Hepatic stellate cell (primary cell): ENCODE data around the gene NIPAL4.
"Not testable (repeated sequence)": the region's sequence is repeated elsewhere in the genome, so short reads cannot be mapped to it uniquely, and the experiment has no call there.

Source experiments
- DNase-seq: peaks from one replicate; pipeline ENCODE4 v3.0.0; 2011; ENCODE audit warnings: low spot score

The NIPAL4 gene

GRCh38 chr5:157459715-157460599, at the start of gene NIPAL4:
NIPAL4 (plus strand) TSS chr5:157460213; CDS start chr5:157460321, 108 bp downstream.
- DNase-seq, result peak; percentile 27

DNA sequence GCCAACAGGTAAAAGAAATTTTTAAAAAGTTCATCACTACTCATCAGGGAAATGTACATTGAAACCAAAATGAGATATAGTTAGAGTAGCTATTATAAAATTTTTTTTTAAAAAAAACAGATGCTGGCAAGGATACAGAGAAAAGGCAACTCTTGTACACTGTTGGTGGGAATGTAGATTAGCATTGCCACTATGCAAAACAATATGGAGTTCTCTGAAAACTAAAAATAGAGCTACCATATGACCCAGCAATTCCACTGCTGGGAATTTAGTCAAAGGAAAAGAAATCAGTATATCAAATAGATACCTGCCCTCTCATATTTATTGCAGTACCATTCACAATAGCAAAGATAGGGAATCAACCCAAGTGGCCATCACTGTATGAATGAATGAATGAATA, 44.2 kb upstream of the NIPAL4 start:
- DNase-seq, result no peak

DNA sequence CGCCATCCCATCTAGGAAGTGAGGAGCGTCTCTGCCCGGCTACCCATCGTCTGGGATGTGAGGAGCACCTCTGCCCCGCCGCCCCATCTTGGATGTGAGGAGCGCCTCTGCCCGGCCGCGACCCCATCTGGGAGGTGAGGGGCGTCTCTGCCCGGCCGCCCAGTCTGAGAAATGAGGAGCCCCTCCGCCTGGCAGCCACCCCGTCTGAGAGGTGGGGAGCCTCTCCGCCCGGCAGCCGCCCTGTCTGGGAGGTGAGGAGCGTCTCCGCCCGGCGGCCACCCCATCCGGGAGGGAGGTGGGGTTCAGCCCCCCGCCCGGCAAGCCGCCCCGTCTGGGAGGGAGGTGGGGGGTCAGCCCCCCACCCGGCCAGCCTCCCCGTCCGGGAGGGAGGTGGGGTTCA, 40.5 kb upstream of the NIPAL4 start:
- DNase-seq, result not testable (repeated sequence)

DNA sequence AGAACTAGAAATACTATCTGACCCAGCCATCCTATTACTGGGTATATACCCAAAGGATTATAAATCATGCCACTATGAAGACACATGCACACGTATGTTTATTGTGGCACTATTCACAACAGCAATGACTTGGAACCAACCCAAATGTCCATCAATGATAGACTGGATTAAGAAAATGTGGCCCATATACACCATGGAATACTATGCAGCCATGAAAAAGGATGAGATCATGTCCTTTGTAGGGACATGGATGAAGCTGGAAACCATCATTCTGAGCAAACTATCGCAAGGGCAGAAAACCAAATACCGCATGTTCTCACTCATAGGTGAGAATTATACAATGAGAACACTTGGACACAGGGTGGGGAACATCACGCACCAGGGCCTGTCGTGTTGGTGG, 30.1 kb upstream of the NIPAL4 start:
- DNase-seq, result not testable (repeated sequence)

- DNase-seq, result peak; percentile 27
These were observed 28.3 kb upstream of the NIPAL4 start for GRCh38 chr5:157431544-157432200.

DNA sequence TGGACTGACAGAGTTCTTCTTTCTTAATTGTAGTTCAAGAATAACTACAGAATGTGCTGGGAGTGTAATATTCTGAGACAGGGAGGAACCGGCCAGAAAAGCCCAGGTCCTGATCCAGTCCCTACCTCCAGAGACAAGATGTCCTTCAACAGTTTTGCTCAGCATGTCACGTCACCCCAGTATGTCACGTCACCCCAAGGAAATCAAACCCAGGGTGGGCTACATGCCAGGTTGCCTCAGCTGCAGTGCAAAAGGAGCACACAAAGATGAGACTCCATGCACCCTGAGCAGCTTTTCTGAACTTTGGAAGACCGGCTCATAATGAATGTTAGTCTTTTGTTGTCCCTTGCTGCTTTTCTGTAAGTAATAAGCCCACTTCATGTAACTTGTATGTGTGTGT, 25.9 kb upstream of the NIPAL4 start:
- no peak for DNase-seq

DNA sequence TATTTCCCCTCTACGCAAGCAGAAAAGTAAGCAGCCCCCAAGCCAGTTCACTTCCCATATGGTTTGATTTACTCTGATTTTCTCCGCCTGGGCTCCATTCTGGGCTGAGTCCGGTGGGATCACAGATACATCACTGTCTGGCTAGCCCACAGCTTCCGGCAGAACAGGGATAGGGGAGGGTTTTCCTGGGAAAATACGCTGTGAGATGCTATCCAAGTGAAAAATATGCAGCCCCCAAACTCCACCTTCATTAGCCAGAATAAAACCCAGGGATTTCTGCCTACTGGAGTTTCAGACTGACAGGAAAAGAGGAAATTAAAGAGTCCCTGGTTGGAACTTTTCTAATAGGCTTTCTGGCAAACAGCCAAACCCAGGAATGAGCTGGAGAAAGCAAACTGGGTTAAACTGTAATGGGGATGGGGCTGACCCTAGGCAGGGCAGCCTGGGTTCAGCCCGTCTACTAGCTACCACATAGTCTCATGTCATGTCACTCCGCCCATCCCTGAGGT, 16.9 kb upstream of the NIPAL4 start:
- no peak for DNase-seq

GRCh38 chr5:157444224-157444623, 15.8 kb upstream of the NIPAL4 start:
- DNase-seq, result no peak

GRCh38 chr5:157445745-157446411, 14.1 kb upstream of the NIPAL4 start:
- no peak for DNase-seq

DNA sequence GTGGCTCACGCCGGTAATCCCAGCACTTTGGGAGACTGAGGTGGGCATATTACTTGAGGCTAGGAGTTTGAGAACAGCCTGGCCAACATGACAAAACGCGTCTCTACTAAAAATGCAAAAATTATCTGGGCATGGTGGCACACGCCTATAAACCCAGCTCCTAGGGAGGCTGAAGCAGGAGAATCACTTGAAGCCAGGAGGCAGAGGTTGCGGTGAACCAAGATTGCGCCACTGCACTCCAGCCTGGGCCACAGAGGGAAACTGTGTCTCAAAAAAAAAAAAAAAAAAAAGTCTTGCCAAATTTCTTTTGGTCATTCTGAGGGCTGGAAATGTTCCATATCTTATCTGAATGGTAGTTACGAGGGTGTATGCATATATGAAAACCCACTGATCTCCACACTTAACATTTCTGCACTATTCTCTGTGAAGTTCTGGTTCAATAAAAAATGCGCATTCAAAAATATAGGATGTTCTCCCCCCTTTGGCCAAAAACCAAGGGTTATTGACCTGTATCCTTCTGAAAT, 13.5 kb upstream of the NIPAL4 start:
- no peak for DNase-seq

DNA sequence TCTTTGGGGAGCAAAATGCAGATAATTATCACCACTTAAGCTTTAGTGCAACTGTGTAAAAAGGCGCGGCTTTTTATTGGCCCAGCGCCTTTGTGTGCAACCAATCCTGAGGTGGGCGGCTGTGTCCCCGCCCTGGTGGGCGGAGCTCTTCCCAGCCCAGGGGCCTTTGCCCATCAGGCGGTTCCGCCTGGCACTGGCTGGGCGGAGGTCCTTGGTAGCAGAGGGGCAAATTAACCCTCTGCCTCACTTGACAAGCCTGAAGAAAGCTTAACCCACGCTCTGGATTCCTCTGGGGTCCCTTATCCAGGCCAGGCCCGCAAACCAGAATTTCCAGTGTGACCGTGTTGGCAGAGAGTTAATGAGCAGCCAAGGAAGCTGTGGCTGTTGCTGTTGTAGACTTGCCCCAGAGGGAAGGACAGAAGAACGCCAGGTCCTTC, 12.8 kb upstream of the NIPAL4 start:
- no peak for DNase-seq

DNA sequence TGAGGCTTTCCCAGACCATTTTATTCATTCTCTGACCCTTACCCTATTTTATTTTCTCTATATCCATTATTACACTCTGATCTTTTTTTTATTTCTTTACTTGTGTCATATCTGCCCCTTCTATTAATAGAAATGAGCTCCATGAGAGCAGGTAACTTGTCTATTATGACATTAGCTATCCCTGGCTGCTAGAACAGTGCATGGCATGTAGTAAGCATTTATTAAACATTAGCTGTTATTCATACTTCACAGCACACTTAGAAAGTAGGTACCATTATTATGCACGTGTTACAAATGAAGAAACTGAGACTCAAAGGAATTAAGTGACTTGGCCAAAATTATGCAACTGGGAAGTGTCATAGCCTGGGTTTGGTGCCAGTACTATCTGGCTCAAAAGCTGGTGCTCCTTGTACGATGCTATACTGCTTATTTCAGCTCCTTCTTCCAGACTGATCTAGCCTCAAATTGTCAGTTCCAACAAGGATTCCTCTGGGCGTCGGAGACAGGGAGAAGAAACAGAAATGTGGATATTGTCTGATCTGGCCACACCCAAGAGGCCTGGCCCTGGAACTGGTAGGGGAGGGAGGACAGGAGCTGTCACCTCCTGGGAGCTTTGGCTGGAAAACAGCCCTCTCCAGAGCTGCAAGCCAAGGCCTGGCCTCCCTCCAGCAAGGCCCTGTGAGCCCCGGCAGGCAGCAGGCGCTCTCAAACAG, 10.8 kb upstream of the NIPAL4 start:
- DNase-seq, result no peak

DNA sequence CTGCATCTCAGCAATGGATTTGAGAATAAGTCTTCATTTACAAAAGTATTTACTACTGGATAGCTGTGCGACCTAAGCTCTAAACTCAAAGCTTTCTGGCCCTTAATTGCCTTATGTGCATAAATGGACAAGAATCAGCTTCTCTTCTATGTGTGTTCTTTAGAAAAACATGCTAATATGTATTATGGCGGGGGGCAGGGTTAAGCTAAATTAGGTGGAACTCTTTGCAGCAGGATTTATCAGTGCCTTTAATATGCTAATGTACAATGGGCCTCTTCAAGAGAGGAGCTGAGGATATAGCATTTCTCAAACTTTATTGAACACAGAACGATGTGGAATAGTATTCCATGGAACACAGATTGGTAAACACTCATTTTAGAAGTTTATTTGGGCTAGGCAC, 10.0 kb upstream of the NIPAL4 start:
- DNase-seq, result no peak

DNA sequence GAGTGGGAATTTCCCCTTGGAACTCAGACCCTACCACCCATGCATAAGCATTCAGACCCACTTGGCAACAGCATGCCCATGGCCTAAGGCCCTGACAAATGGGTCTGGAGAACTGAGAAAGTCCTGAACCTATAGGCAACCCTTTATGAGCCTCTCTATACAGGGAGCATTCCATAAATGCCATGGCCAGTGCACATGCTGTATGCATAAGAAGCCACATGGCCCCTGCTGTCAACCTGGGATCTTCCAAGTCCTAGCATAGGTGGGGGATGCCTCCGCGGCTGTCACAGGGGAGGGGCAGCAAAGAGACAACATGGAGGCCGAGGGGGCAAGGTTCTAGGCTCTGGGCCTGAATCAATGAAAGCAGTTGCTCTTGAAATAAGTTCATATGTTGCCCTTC, 8.2 kb upstream of the NIPAL4 start:
- DNase-seq, result no peak

DNA sequence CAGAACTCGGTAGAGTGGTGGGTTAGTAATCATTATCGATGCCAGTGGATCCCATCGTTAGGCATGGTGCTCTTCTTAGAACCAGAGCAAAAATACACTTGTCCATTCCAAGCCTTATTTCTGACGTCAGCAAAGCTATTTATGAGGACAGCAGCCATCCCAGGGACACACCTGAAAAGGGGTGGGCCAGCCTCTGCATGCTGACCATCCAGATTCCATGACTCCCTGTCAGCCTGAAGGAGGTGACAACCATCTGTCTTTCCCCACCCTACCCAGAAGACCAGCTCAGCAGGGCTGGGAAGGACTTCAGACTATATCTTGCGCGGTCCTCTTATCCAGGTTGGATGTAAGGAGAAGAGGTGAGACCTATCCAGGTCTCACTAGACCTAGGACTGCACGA, 5.7 kb upstream of the NIPAL4 start:
- DNase-seq, result no peak

DNA sequence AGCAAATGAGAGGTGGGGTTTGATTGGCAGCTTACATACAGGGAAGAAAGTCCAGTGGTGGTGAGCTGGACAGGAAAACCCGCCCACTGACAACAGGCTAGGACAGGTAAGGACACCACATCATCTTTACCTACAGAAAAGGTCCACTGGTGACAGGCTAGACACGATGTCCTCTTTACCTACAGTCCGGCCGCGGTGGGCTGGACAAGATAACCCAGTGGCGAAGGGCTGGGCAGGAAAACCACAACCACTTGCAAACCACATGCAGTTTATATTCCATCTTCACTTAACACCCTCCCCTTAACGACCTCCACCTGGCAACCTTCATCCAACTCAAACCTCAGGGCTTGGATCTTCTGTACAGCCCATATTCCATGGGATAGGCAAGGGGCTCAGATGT, 5.0 kb upstream of the NIPAL4 start:
- DNase-seq, result no peak

DNA sequence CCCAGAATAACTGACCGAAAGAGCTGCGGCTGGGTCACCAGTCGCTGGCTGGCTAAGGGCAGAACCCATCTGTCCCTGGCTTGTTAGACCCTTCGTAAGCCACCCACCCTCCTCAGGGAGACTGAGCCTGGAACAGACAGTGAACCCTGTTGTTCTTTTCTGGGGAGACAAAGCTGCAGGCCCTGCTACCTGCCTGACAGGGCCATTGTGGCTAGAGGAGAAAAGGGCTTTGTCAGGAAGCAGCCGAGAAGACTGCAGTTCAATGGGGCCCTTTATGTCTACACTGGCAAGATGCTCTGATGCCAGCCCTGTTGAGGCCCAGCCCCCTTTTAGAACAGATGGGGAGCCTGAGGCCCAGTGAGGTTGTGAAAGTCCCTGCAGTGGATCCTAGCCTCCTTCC, 3.7 kb upstream of the NIPAL4 start:
- DNase-seq, result no peak

GRCh38 chr5:157457391-157457790, 2.6 kb upstream of the NIPAL4 start:
- DNase-seq, result no peak

GRCh38 chr5:157458835-157459234, 1.2 kb upstream of the NIPAL4 start:
- DNase-seq, result no peak

GRCh38 chr5:157460921-157461792, 1.1 kb downstream of the NIPAL4 start:
- DNase-seq, result no peak

GRCh38 chr5:157463081-157463480, 3.1 kb downstream of the NIPAL4 start:
- no peak for DNase-seq
